H4 (cell line): ENCODE results near the gene PIWIL4. TPM values are rescaled to one million over a fixed set of nuclear protein-coding genes. Genes with fewer than 3 reads are reported as not detected.

ENCODE experiments used
- DNase-seq: peaks from one replicate; pipeline ENCODE4 v3.0.0-alpha.2; 2015; ENCODE audit warnings: low spot score
- total RNA-seq: library from RNA; depleted of rRNA; stranded (reverse); fragments of >200 nt; shearing (Covaris generic); gene quantifications from 2 replicates; pipeline ENCODE4 v1.2.3, GENCODE V29; 2014; rRNA removed

Gene PIWIL4
- not detected in 2 replicates for total RNA-seq

- DNase-seq, result no peak
Measured at GRCh38 chr11:94567181-94567670, at the start of gene PIWIL4. PIWIL4 (plus strand) TSS chr11:94567368; CDS start chr11:94567519, 151 bp downstream.

- DNase-seq, result no peak
Measured at GRCh38 chr11:94518300-94518699, 48.9 kb upstream of the PIWIL4 start.

GRCh38 chr11:94519478-94520084 is 47.6 kb upstream of the PIWIL4 start:
- DNase-seq, result no peak

- DNase-seq, result no peak
Measured at GRCh38 chr11:94521684-94522083, 45.5 kb upstream of the PIWIL4 start.

GRCh38 chr11:94524341-94524740 is 42.8 kb upstream of the PIWIL4 start:
- DNase-seq, result no peak

- peak; percentile 26 for DNase-seq
Measured at GRCh38 chr11:94525546-94526324, 41.4 kb upstream of the PIWIL4 start.

GRCh38 chr11:94526645-94527438 is 40.3 kb upstream of the PIWIL4 start:
- DNase-seq, result no peak

GRCh38 chr11:94528551-94528950 is 38.6 kb upstream of the PIWIL4 start:
- no peak for DNase-seq

- no peak for DNase-seq
Measured at GRCh38 chr11:94532211-94532610, 35.0 kb upstream of the PIWIL4 start.

GRCh38 chr11:94533206-94533605 is 34.0 kb upstream of the PIWIL4 start:
- no peak for DNase-seq

- no peak for DNase-seq
Measured at GRCh38 chr11:94533696-94534630, 33.2 kb upstream of the PIWIL4 start.

- no peak for DNase-seq
Measured at GRCh38 chr11:94536386-94536785, 30.8 kb upstream of the PIWIL4 start.

GRCh38 chr11:94537031-94537600 is 30.1 kb upstream of the PIWIL4 start:
- DNase-seq, result no peak

- DNase-seq, result no peak
Measured at GRCh38 chr11:94539420-94539819, 27.7 kb upstream of the PIWIL4 start.

- no peak for DNase-seq
Measured at GRCh38 chr11:94543695-94544645, 23.2 kb upstream of the PIWIL4 start, which contains the start of gene FUT4. FUT4 (plus strand) TSS chr11:94543921; CDS start chr11:94544134, 213 bp downstream.

GRCh38 chr11:94544646-94545263 is 22.4 kb upstream of the PIWIL4 start:
- DNase-seq, result no peak

- DNase-seq, result no peak
Measured at GRCh38 chr11:94545264-94546161, 21.7 kb upstream of the PIWIL4 start.

- DNase-seq, result no peak
Measured at GRCh38 chr11:94546162-94546470, 21.1 kb upstream of the PIWIL4 start.
